ENCODE results near the gene UCP2. TPM values are rescaled to one million over a fixed set of nuclear protein-coding genes. Genes with fewer than 3 reads are reported as not detected.

The UCP2 gene
- total RNA-seq, 4 donors from 2014 or later, result 36.7 to 57.6 (median 39.6) TPM

GRCh38 chr11:73996161-73996747, 13.6 kb upstream of the UCP2 start:
- Histone ChIP-seq H3K4me1 (peaks cover 3 to 21% (median 5%) of the 10 kb centered on the region in 4 donors), H3K4me3 (no peak overlapping the region), H3K27me3 (no peaks in the 10 kb centered on the region), H3K9me3 (no peaks in the 10 kb centered on the region), H3K27ac (peak overlapping the region in 3 of 4 donors; percentile 34 to 44 (median 41)), H3K36me3 (no peaks in the 10 kb centered on the region)
- WGBS, 2 donors (ENCODE audit: low coverage in 1 of 2), result 39% methylated on average over 4 of the region's 4 CpGs; no CpG with 5 or more reads in 1 of the 2 donors
- intact Hi-C loops (cut with DNase I; ENCODE audit: low total_unique reads) (no loop called here), in situ Hi-C loops (cut with MboI; ENCODE audit: low pct_ligation_motif_present in 1 of 4, low pct_unique_long_range_greater_than_20kb in 1 of 4, low sequenced_read_pairs in 3 of 4) (no loop called here)
- TF ChIP-seq POLR2AphosphoS5 (IDR thresholded peaks at IDR 0.05), result no peak
- TF ChIP-seq POLR2A (IDR thresholded peaks at IDR 0.05), result no peak
- TF ChIP-seq EP300 (IDR thresholded peaks at IDR 0.05; ENCODE audit: low read depth), result no peak
- no peak for TF ChIP-seq CTCF (IDR thresholded peaks at IDR 0.05)
- DNase-seq, result peak; percentile 25

- intact Hi-C loops (cut with DNase I; ENCODE audit: low total_unique reads), result no loop called here
- in situ Hi-C loops (cut with MboI; ENCODE audit: low pct_ligation_motif_present in 1 of 4, low pct_unique_long_range_greater_than_20kb in 1 of 4, low sequenced_read_pairs in 3 of 4), result no loop called here
- WGBS, 2 donors (ENCODE audit: low coverage in 1 of 2), result 27 to 65% methylated on average over 1 to 2 of the region's 2 CpGs
- TF ChIP-seq EP300 (IDR thresholded peaks at IDR 0.05; ENCODE audit: low read depth), result no peak
- no peak for TF ChIP-seq POLR2A (IDR thresholded peaks at IDR 0.05)
- no peak for TF ChIP-seq CTCF (IDR thresholded peaks at IDR 0.05)
- no peak for TF ChIP-seq POLR2AphosphoS5 (IDR thresholded peaks at IDR 0.05)
- H3K9me3 ChIP-seq, result no peaks in the 10 kb centered on the region
- no peaks in the 10 kb centered on the region for H3K27me3 ChIP-seq
- H3K27ac ChIP-seq, result peak overlapping the region; percentile 34 to 58 (median 42)
- H3K4me1 ChIP-seq, result peaks cover 3 to 21% (median 5%) of the 10 kb centered on the region in 4 donors
- no peak for DNase-seq
- no peak overlapping the region for H3K4me3 ChIP-seq
- H3K36me3 ChIP-seq, result no peaks in the 10 kb centered on the region
These were observed 13.1 kb upstream of the UCP2 start for GRCh38 chr11:73995731-73996130.

- no peak for DNase-seq
- 64 to 77% methylated on average over 2 of the region's 2 CpGs for WGBS, 2 donors (ENCODE audit: low coverage in 1 of 2)
- H3K36me3 ChIP-seq, result no peaks in the 10 kb centered on the region
- in situ Hi-C loops (cut with MboI; ENCODE audit: low pct_ligation_motif_present in 1 of 4, low pct_unique_long_range_greater_than_20kb in 1 of 4, low sequenced_read_pairs in 3 of 4) (no loop called here), intact Hi-C loops (cut with DNase I; ENCODE audit: low total_unique reads) (no loop called here)
- no peaks in the 10 kb centered on the region for H3K27me3 ChIP-seq
- TF ChIP-seq POLR2AphosphoS5 (IDR thresholded peaks at IDR 0.05) (peak in 1 of 3 donors; percentile 38), EP300 (IDR thresholded peaks at IDR 0.05; ENCODE audit: low read depth) (no peak), CTCF (IDR thresholded peaks at IDR 0.05) (no peak), POLR2A (IDR thresholded peaks at IDR 0.05) (no peak)
- H3K9me3 ChIP-seq, result no peaks in the 10 kb centered on the region
- peaks cover 3 to 21% (median 5%) of the 10 kb centered on the region in 4 donors for H3K4me1 ChIP-seq
- H3K4me3 ChIP-seq, result no peak overlapping the region
- peak overlapping the region; percentile 32 to 58 (median 42) for H3K27ac ChIP-seq
These were observed 12.6 kb upstream of the UCP2 start for GRCh38 chr11:73995247-73995646.

GRCh38 chr11:73991471-73992006, 8.9 kb upstream of the UCP2 start:
- WGBS, 2 donors (ENCODE audit: low coverage in 1 of 2), result 74 to 80% methylated on average over 1 to 6 of the region's 6 CpGs

More at GRCh38 chr11:73991471-73992006, 8.9 kb upstream of the UCP2 start:
- in situ Hi-C loops (cut with MboI; ENCODE audit: low pct_ligation_motif_present in 1 of 4, low pct_unique_long_range_greater_than_20kb in 1 of 4, low sequenced_read_pairs in 3 of 4), result no loop called here
- TF ChIP-seq EP300 (IDR thresholded peaks at IDR 0.05; ENCODE audit: low read depth) (no peak), POLR2A (IDR thresholded peaks at IDR 0.05) (no peak), POLR2AphosphoS5 (IDR thresholded peaks at IDR 0.05) (no peak), CTCF (IDR thresholded peaks at IDR 0.05) (no peak)
- H3K27ac ChIP-seq, result no peak overlapping the region
- no peaks in the 10 kb centered on the region for H3K27me3 ChIP-seq
- H3K9me3 ChIP-seq, result no peaks in the 10 kb centered on the region
- no peak for DNase-seq
- H3K4me1 ChIP-seq, result peaks cover 3 to 14% (median 5%) of the 10 kb centered on the region in 4 donors
- no peak overlapping the region for H3K4me3 ChIP-seq
- intact Hi-C loops (cut with DNase I; ENCODE audit: low total_unique reads), result no loop called here
- no peaks in the 10 kb centered on the region for H3K36me3 ChIP-seq

Data from transverse colon (tissue), 4 donors.